GM18868 (cell line): ENCODE results near the gene SRGAP3.

Experiments
- ATAC-seq: cut with Tn5 transposase; IDR thresholded peaks from one replicate; pipeline ENCODE4 v1.9.1; 2021; ENCODE audit warnings: mild to moderate bottlenecking, moderate library complexity; ENCODE audit not compliant: unreplicated experiment

SRGAP3 gene

GRCh38 chr3:9067352-9067975 lies 182.0 kb downstream of the SRGAP3 start:
- peak; percentile 79 for ATAC-seq

DNA sequence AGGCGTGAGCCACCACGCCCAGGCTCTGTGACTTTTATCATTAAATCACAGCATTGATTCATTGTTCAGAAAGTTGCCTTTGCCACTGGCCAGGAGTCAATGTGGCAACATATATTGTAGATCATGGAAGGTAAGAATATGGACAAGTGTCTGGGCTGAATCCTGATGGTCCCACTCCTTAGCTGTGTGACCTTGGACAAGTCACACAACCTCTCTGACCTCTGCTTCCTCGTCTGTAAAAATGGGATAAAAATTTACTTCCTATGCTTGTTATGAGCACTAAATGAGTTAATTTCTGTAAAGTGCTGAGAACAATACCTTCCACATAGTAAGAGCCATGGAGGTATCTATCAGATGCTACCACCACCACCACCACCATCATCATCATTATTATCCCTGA lies 182.7 kb downstream of the SRGAP3 start:
- ATAC-seq: no peak

DNA sequence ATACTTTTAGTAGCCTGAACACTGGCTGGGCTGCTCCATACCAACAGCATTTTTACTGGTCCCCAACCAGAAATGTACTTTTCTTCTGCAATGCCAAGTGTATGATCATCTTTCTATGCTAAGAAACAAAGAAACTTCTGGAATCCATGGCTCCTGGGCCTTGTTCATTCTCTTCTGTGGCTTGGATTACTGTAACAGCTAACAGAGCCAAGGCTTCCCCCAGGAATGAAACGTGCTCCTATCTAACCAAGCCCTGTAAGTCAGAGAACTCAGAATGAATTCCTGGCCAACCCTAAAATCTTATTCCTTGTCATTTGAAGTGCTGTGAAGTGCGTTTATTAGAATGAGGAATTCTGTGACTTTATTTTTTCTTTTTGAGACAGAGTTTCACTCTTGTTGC lies 183.3 kb downstream of the SRGAP3 start:
- no peak for ATAC-seq

DNA sequence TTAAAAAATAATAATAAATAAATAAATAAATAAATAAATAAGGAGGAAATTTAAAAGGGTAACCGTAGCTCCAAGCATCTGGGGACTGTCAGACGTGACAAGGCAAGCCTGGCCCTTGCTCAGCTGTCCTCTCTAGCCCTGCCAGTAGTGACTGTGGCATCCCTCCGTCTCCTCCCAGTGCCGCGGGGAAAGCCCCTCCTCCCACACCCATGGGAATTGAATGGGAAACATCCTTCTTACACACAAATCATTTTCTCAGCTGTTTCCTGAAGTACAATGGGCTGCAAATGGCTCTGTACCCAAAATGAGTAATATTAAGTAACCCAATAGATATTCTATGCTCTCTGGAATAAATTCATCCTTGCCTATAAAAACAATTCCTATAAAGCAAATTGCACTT lies 184.6 kb downstream of the SRGAP3 start:
- no peak for ATAC-seq

DNA sequence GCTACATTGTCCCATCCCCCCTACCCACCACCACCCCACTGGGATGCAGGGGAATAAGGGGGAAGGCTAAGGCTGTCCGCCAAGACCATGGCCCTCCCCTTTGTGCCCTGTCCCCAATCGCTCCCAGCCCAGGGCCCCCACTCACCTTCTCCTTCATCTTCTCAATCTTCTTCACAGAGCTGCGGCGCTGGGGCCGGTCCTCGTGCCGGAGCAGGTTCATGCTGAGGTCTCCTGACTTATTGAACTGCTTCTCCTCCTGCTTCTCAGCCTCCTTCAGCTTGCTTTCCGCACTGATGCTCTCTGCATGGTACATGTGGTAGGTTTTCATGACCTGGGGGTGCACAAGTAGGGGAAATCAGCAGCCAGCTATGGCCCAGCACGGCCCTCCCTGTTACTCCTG lies 185.2 kb downstream of the SRGAP3 start:
- ATAC-seq: no peak

GRCh38 chr3:9062570-9062969 lies 186.9 kb downstream of the SRGAP3 start:
- ATAC-seq: no peak

- no peak for ATAC-seq
These were observed 187.8 kb downstream of the SRGAP3 start for GRCh38 chr3:9061634-9062033.

GRCh38 chr3:9059489-9060400 lies 189.7 kb downstream of the SRGAP3 start:
- ATAC-seq: peak; percentile 54

- ATAC-seq: no peak
These were observed 192.9 kb downstream of the SRGAP3 start for GRCh38 chr3:9056581-9056980.

DNA sequence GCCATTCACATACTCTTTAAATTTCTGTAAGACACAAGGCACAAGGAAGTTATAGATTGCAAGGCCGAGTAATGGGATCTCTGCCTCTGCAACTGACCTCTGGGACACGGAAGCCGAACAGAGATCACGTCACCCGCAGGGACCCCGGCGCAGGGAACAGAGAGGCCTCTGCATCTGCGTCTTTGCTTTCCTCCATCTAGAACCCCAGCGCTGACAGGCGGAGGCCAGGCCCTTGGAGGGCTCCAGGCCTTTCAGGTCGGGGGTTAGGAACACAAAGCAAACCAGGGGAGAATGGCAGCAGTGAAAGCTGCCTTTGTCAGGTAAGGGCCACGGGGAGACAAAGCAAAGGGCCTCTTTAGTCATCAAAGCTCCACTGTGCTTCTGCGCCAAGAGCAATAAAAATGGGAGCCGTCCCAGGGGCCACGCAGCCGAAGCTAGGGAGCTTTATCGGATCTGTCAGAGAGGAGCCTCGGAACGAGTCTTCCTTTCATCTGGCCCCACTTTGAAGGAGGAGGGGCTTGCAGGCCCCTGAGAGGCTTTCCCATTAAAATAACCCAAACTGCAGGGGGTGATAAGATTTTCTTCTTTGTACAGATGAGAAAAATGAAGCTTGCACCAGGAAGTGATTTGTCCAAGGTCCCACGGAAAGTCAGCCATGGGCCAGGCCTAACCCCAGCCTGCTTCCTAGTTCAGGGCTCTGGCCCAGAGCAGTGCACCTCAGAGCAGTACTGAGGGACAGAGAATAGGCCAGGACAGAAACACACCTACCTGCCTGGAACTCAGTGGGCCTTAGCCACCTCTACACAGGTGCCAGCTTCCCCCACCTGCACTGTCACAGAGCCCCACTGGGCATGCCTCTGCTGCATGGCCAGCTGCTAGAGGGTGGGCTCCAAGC lies 201.7 kb downstream of the SRGAP3 start:
- no peak for ATAC-seq

DNA sequence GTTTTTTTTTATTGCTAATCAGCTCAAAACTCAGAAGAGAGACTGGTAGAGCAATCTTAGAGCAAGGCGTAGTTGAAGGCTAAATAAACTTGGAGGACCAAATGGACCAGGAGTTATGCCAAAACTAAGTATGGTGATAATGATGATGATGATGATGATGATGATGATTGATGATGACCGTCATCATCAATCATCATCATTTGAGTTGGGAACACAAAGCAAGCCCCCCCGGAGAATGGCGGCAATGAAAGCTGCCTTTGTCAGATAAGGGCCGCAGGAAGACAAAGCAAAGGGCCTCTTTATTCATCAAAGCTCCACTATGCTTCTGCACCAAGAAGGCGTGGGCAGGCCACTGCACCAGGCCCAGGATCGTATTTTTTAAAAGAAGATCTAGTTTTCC lies 204.1 kb downstream of the SRGAP3 start:
- ATAC-seq: no peak

GRCh38 chr3:9043063-9043462 lies 206.4 kb downstream of the SRGAP3 start:
- ATAC-seq: no peak

DNA sequence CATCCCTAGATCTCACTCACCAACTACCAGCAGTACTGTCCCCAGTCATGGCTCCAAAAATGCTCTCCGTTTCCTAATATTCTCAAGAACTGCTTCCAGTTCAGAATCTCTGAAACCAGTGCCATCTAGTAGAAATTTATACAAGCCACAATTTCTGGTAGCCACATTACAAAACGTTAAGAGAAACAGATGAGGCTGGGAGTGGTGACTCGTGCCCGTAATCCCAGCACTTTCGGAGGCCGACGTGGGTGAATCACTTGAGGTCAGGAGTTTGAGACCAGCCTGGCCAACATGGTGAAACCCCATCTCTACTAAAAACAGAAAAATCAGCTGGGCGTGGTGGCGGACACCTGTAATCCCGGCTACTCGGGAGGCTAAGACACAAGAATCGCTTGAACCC lies 207.8 kb downstream of the SRGAP3 start:
- no peak for ATAC-seq

DNA sequence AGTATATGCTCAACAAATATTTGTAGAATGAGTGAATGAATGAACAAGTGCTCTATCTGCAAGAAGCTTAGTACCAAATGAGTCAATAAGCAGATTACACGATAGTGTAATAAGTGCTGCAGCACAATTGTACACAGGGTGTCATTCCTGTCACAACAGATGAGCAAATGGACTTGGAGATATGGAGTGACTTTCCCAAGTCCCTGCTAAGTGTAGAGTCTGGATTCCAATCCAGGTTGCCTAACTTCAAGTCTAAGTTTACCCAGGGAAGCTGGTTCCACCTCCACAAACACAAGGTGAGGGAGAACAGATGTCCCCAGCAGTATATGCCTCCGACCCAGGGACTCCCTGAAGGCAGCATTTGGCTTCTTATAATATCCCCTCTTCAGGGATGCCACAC lies 208.4 kb downstream of the SRGAP3 start:
- no peak for ATAC-seq

- no peak for ATAC-seq
These were observed 212.2 kb downstream of the SRGAP3 start for GRCh38 chr3:9037144-9037711.

- ATAC-seq: no peak
These were observed 212.9 kb downstream of the SRGAP3 start for GRCh38 chr3:9036404-9037131.

DNA sequence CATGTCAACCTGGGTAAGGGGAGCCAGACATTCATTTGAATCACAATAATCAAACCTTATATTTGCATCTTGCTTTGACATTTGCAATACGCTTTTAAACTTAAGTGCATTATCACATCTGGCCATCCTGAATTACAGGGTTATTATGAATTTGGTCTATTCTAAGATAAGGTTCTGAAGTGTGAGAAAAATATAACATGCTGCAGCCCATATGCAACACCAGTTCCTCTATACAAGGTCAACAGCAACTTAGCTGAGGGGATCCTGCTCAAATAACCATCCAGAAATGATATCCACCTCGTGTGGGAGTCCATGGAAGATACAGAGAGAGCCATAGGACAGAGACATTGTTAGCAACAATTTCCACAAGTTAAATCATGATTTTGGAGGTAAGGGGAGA lies 213.5 kb downstream of the SRGAP3 start:
- no peak for ATAC-seq

DNA sequence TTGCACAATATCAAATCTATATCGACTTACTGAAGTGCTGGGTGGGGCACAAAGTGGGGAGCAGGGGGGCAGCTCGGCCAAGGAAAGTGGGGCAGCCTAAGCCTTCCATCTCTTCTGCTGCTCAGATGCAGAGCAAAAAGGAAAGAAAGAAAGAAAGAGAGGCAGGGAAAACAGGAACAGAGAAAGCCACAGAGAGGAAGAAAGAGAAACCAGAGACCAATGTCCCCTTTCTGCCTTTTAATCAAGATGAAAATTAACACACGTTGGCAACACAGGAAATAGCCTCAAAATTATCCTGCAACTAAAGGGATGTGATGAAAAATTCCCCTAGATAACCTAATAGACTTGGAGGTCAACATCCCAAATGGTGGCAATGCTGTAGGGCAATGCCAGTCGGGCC lies 214.0 kb downstream of the SRGAP3 start:
- no peak for ATAC-seq

GRCh38 chr3:9033867-9034266 lies 215.6 kb downstream of the SRGAP3 start:
- no peak for ATAC-seq

GRCh38 chr3:9032231-9032777 lies 217.1 kb downstream of the SRGAP3 start:
- no peak for ATAC-seq
